Measurements from ENCODE around the gene FAM13A.

Gene FAM13A

GRCh38 chr4:88826771-88827170 lies 230.2 kb downstream of the FAM13A start:
- DNase-seq (ENCODE audit: low spot score), result no peak
- no peak for TF ChIP-seq CTCF (IDR thresholded peaks at IDR 0.05; ENCODE audit: borderline replicate concordance, control extremely low read depth, extremely low read depth, insufficient read depth, missing control alignments)
- in situ Hi-C loops (cut with MboI; ENCODE audit: low sequenced_read_pairs, unreplicated experiment), result no loop called here

- TF ChIP-seq CTCF (IDR thresholded peaks at IDR 0.05; ENCODE audit: borderline replicate concordance, control extremely low read depth, extremely low read depth, insufficient read depth, missing control alignments), result no peak
- in situ Hi-C loops (cut with MboI; ENCODE audit: low sequenced_read_pairs, unreplicated experiment), result no loop called here
- no peak for DNase-seq (ENCODE audit: low spot score)
These were observed 231.1 kb downstream of the FAM13A start for GRCh38 chr4:88825931-88826330.

- TF ChIP-seq CTCF (IDR thresholded peaks at IDR 0.05; ENCODE audit: borderline replicate concordance, control extremely low read depth, extremely low read depth, insufficient read depth, missing control alignments), result no peak
- peak; percentile 37 for DNase-seq (ENCODE audit: low spot score)
- in situ Hi-C loops (cut with MboI; ENCODE audit: low sequenced_read_pairs, unreplicated experiment), result loop anchor here (25.0 kb wide), 1 partner anchor 286 kb away; no protein-coding TSS in a partner anchor
These were observed 233.7 kb downstream of the FAM13A start for GRCh38 chr4:88823058-88823919.

- no peak for DNase-seq (ENCODE audit: low spot score)
- in situ Hi-C loops (cut with MboI; ENCODE audit: low sequenced_read_pairs, unreplicated experiment), result loop anchor here (25.0 kb wide), 1 partner anchor 285 kb away; no protein-coding TSS in a partner anchor
- TF ChIP-seq CTCF (IDR thresholded peaks at IDR 0.05; ENCODE audit: borderline replicate concordance, control extremely low read depth, extremely low read depth, insufficient read depth, missing control alignments), result no peak
These were observed 234.8 kb downstream of the FAM13A start for GRCh38 chr4:88822034-88822789.

GRCh38 chr4:88821522-88821921 lies 235.5 kb downstream of the FAM13A start:
- in situ Hi-C loops (cut with MboI; ENCODE audit: low sequenced_read_pairs, unreplicated experiment), result loop anchor here (25.0 kb wide), 1 partner anchor 284 kb away; no protein-coding TSS in a partner anchor
- no peak for DNase-seq (ENCODE audit: low spot score)
- TF ChIP-seq CTCF (IDR thresholded peaks at IDR 0.05; ENCODE audit: borderline replicate concordance, control extremely low read depth, extremely low read depth, insufficient read depth, missing control alignments), result no peak

GRCh38 chr4:88820698-88821415 lies 236.1 kb downstream of the FAM13A start:
- no peak for DNase-seq (ENCODE audit: low spot score)
- TF ChIP-seq CTCF (IDR thresholded peaks at IDR 0.05; ENCODE audit: borderline replicate concordance, control extremely low read depth, extremely low read depth, insufficient read depth, missing control alignments), result no peak
- in situ Hi-C loops (cut with MboI; ENCODE audit: low sequenced_read_pairs, unreplicated experiment), result loop anchor here (25.0 kb wide), 1 partner anchor 284 kb away; no protein-coding TSS in a partner anchor

All from GM13976 (cell line).